RCC 7860 (cell line): ENCODE results near the gene CFAP141.

Experiments used
- DNase-seq: peaks from one replicate; pipeline ENCODE4 v3.0.0-alpha.2; 2015; ENCODE audit warnings: low spot score
- FAIRE-seq: peaks from 2 replicates; lab custom pipeline; 2012; peaks lifted over from hg19 to GRCh38; lab: Jason Lieb, UNC

Gene CFAP141

DNA sequence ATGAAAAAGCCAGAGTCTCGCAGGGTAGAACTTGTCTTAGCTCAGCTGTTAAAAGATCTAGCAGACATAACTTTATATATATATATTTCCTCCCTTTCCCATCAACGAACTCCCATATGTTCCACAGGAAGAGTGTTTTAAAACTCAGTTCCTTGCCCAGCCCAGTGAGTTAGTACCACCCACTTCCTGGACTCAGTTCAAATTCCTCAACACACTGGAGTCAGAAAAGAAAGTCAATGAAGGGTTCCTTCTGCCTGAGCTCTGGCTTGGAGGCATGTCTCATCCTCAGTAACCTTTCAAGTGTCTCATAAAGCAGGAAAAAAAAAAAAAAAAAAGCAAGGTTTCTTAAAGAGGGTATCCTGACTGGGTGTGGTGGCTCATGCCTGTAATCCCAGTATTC is 29.8 kb downstream of the CFAP141 start:
- FAIRE-seq: peak; percentile 17

GRCh38 chr1:154174654-154175053 is 31.5 kb downstream of the CFAP141 start:
- FAIRE-seq: no peak
- no peak for DNase-seq

More for the DNA sequence above, 29.8 kb downstream of the CFAP141 start:
- peak; percentile 47 for DNase-seq

DNA sequence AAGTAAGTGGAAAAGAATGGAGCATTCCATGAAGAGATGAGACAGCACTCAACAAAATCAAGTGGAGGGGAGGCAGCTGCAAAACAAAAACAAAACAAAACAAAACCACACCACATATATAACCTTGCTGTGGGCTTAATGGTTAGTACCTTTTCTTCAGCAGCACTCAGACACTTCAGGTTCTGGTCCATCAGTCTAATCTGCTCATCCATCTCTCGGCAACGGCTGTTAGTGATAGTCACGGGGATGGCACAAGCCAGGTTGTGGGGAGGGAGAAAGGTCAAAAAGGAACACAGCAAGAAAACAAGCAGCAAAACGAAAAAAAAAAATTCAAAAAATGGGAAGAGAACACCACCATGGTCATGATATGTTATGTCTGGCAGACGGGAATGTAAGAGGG is 34.3 kb downstream of the CFAP141 start:
- DNase-seq (no peak), FAIRE-seq (no peak)

- DNase-seq: no peak
- FAIRE-seq: no peak
Measured at GRCh38 chr1:154171223-154171583, 34.9 kb downstream of the CFAP141 start.

DNA sequence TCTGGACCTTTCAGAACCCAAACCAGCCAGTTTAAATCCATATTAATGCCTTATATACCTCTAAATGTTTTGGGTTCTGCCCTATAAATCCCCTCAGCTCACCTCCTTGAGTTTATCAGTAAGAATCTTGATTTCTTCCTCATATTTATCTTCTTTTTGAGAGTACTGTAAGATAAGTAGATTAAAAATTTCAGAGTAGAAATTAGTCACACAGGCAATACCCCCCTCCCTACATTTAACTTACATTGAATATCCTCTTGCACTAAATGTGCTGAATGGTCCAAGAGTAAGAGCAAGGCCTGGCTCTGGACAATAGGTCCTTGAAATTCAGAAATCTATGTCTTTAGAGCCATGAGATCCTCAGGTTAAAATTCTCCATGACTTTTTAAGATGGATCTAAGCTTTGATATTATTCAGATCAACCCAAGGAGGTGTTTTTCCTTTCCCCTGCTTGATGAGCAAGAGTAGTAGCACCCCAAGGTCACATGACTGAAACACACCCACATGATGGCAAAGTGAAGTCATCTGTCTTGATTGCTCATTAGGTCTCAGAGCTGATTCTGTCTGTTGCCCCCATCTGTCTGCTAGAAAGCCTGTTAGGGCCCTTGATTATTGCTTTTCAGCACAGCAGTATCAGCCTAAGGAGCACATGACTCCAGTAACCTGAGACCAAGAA is 35.4 kb downstream of the CFAP141 start:
- FAIRE-seq (no peak), DNase-seq (no peak)

DNA sequence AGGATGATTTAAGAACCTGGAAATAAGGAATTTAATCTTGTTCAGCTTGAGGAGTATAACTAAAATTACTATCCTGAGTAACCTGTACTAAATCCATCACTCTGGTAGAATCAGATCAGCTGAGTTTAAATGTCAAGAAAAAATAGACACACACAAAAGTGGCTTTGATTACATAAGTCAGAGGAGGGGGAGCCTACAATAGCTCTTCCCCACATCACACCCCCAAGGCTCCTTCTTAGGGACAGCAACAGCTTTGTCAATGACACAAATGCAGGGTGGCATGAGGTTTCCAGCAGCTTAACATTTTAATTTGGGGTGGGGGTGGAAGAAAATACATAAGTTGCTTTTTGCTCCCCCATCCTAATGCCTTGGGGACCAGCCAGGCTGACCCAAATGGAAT is 38.7 kb downstream of the CFAP141 start:
- FAIRE-seq (no peak), DNase-seq (no peak)

DNA sequence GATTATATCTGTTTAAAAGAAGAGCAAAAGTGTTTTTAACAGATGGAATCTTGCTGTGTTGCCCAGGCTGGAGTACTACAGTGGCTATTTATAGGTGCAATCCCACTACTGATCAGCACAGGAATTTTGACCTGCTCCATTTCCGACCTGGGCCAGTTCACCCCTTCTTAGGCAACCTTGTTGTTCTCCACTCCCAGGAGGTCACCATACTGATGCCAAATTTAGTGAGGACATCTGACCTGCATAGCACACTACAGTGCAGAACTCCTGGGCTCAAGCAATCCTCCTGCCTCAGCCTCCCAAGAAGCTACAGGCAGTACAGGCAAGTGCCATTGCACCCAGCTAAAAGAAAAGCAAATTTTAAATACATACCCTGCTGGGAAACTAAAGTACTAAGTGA is 39.9 kb downstream of the CFAP141 start:
- FAIRE-seq (no peak), DNase-seq (no peak)

- DNase-seq: no peak
- no peak for FAIRE-seq
Measured at GRCh38 chr1:154159554-154159953, 46.6 kb downstream of the CFAP141 start.

- DNase-seq: no peak
- no peak for FAIRE-seq
Measured at GRCh38 chr1:154158307-154159125, 47.6 kb downstream of the CFAP141 start.

DNA sequence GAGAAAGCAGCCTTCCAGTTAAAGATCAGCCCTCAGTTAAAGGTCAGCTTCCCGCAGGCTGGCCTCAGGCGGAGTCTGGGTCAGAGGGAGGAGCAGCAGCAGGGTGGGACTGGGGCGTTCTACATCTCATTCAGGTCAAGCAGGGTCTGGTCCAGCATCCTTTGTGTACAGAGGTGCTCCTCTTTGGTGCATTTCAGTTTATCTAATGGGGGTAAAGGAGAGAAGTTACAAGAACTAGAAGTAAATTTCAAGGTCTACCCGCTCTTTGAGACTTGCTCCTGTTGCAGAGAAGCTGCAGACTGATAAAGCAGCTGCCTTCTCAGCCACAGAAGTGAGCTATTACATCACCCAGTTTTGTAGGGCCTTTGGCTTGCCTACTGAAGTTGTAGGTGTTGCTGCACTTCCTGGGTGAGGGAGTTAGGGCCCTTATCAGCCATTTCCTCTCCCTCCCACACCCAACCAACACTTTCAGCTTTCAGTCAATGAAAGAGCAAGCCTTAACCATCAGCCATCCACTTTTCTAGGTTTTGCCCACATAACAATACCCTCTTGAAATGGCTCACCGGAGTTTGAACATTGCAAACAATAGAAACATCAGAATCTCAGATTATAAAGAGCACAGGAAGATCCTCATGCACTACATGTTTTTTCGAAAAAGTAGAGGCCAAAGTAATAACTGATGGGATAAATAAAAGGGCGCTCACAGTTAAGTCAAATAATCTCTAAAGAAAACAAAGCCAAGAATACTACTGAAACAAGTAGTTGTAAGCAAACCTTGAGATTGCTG is 48.4 kb downstream of the CFAP141 start:
- FAIRE-seq: no peak
- DNase-seq: no peak

DNA sequence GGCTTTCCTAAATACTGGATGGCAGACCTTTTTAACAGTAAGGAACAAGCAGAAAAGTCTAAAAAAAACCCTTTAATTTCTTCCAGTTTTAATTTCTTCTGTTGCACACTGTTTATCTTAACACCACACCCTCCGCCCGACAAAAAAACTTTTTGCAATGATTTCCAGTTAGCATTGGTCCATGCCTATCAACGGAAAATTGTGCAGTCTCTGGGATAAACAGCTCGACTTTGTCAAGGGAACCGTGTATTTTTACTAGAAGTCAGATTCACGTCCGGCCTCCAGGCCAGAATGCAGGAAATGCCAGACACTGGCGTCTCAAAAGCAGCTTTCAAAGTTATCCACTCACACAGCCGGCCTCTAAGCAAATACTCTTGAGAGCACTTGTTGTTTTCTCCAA is 50.9 kb downstream of the CFAP141 start:
- FAIRE-seq (no peak), DNase-seq (no peak)

DNA sequence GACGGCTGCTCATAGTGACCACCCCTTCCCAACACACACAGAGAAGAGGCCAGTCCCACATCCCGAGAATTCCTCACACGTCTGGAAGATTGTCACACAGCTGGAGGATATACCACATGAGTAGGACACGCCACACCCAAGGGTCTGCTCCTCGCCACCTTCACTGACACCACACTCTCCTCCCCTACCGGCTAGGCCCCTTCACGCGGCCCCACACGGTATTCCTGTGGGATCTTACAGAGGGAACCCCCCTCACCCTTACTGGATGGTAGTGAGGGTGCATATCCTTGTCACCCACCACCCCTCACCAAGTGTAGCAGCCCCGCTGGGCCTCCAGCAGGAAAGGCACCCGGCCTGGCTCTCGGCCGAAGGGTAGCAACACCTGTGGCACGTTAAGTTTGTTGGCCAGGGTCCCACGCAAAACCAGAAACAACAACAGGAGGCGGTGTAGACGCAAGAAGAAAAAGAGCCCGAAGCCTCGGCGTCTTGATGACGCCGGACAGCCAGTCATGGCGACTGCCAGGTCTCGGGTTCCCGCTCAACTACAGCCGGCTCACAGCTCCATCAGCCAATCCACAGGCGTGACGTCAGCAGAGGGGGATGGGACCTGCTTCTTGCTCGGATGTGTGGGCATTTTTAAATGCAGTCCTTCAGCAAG is 51.5 kb downstream of the CFAP141 start, which contains the start of gene NUP210L:
NUP210L (minus strand) TSS at position 540 of the 658 bp plus-strand sequence.
- FAIRE-seq: no peak

DNA sequence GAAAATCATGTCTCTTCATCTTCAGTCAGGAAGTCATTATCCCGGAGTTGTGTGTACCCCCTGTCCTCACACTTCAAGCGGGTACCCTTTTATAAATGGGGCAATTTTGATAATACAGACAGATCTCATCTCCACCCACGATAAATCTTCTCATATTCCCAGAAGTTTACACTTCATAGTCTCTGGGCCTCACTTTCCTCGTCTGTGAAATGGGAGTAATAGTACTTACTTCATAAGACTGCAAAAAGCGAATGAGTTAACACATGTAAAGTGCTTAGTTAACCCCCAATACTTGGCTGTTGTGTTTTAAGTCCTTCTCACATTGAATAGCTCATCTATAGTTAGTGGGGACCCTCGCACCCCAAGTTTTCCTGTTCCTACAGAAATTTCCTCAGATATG is 52.1 kb downstream of the CFAP141 start:
- DNase-seq (no peak), FAIRE-seq (no peak)

More for the DNA sequence above, 51.5 kb downstream of the CFAP141 start, which contains the start of gene NUP210L:
- no peak for DNase-seq

DNA sequence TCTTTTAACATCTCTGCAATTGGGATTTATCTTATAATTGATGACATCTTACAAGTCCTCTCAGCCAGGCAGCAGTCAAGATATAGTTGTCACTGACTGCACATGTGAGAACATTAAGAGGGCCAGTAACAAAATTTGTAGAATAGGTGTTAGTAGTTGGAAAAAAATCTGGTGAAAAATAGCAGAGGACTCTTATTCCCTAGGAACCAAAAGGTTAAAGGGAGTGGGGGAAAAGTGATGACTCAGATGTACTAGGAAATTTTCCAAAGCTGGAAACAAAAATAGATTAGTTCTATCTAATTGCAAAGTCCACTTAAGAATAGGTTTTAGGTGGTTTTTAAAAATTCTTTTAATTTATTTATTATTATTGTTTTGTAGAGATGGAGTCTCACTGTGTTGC is 54.8 kb downstream of the CFAP141 start:
- no peak for DNase-seq
- FAIRE-seq: no peak
